ENCODE data around the gene CNOT10.
"Not testable (repeated sequence)": the region's sequence is repeated elsewhere in the genome, so short reads cannot be mapped to it uniquely, and the experiment has no call there.

Gene CNOT10

GRCh38 chr3:32684800-32685542 is at the start of gene CNOT10:
Gene CNOT10 (plus strand): TSS chr3:32685188. CDS start chr3:32685461, 273 bp downstream.
- peak; percentile 86 for DNase-seq

GRCh38 chr3:32640939-32641338 is 44.0 kb upstream of the CNOT10 start:
- no peak for DNase-seq

- DNase-seq, result no peak
Measured at GRCh38 chr3:32641356-32641755, 43.6 kb upstream of the CNOT10 start.

- DNase-seq, result no peak
Measured at GRCh38 chr3:32643354-32643753, 41.6 kb upstream of the CNOT10 start.

GRCh38 chr3:32643816-32644215 is 41.2 kb upstream of the CNOT10 start:
- no peak for DNase-seq

- DNase-seq, result no peak
Measured at GRCh38 chr3:32644380-32644779, 40.6 kb upstream of the CNOT10 start.

GRCh38 chr3:32646761-32647160 is 38.2 kb upstream of the CNOT10 start:
- DNase-seq, result no peak

GRCh38 chr3:32652337-32653100 is 32.5 kb upstream of the CNOT10 start:
- DNase-seq, result not testable (repeated sequence)

GRCh38 chr3:32655167-32655566 is 29.8 kb upstream of the CNOT10 start:
- no peak for DNase-seq

GRCh38 chr3:32660634-32661033 is 24.4 kb upstream of the CNOT10 start:
- DNase-seq, result no peak

GRCh38 chr3:32662647-32663046 is 22.3 kb upstream of the CNOT10 start:
- no peak for DNase-seq

GRCh38 chr3:32664630-32665075 is 20.3 kb upstream of the CNOT10 start:
- peak; percentile 48 for DNase-seq

- no peak for DNase-seq
Measured at GRCh38 chr3:32667072-32667582, 17.9 kb upstream of the CNOT10 start.

- DNase-seq, result not testable (repeated sequence)
Measured at GRCh38 chr3:32669226-32669625, 15.8 kb upstream of the CNOT10 start.

- not testable (repeated sequence) for DNase-seq
Measured at GRCh38 chr3:32673730-32674129, 11.3 kb upstream of the CNOT10 start.

- no peak for DNase-seq
Measured at GRCh38 chr3:32675164-32675563, 9.8 kb upstream of the CNOT10 start.

- no peak for DNase-seq
Measured at GRCh38 chr3:32675650-32676049, 9.3 kb upstream of the CNOT10 start.

GRCh38 chr3:32681811-32682210 is 3.2 kb upstream of the CNOT10 start:
- DNase-seq, result no peak

- DNase-seq, result no peak
Measured at GRCh38 chr3:32684029-32684799, 774 bp upstream of the CNOT10 start.

- DNase-seq, result no peak
Measured at GRCh38 chr3:32685543-32686185, 676 bp downstream of the CNOT10 start.

- no peak for DNase-seq
Measured at GRCh38 chr3:32686713-32687112, 1.7 kb downstream of the CNOT10 start.

- DNase-seq, result no peak
Measured at GRCh38 chr3:32691847-32692246, 6.9 kb downstream of the CNOT10 start.

GRCh38 chr3:32696523-32696922 is 11.5 kb downstream of the CNOT10 start:
- DNase-seq, result no peak

All from NCI-H510A treated with DMSO at 0.1 percent for 48 hours (cell line).